Parathyroid adenoma (tissue), 2 donors: ENCODE data around the gene POU2F3.

Source experiments
- H2AFZ ChIP-seq: fragments of 300-600 bp; sonication (generic); one replicate; pipeline ENCODE4 v1.7.0; 2017; ENCODE audit warnings: antibody characterized with exemption, mild to moderate bottlenecking
- H3K27ac ChIP-seq: fragments of 300-600 bp; sonication (generic); one replicate; pipeline ENCODE4 v1.7.0; 2017
- H3K27me3 ChIP-seq: fragments of 300-600 bp; sonication (generic); one replicate; pipeline ENCODE4 v1.7.0; 2017; ENCODE audit warnings: low read length; ENCODE audit not compliant: control insufficient read depth, insufficient read depth
- H3K36me3 ChIP-seq: fragments of 300-600 bp; sonication (generic); one replicate; pipeline ENCODE4 v1.7.0; 2017; ENCODE audit warnings: low read length; ENCODE audit not compliant: control insufficient read depth, insufficient read depth
- H3K4me1 ChIP-seq: fragments of 300-600 bp; sonication (generic); one replicate; pipeline ENCODE4 v1.7.0; 2017; ENCODE audit warnings: control low read depth
- H3K4me2 ChIP-seq: fragments of 300-600 bp; sonication (generic); one replicate; pipeline ENCODE4 v1.7.0; 2017; ENCODE audit warnings: low read length
- H3K4me3 ChIP-seq: fragments of 300-600 bp; sonication (generic); one replicate; pipeline ENCODE4 v1.7.0; 2017; ENCODE audit warnings: low read depth, low read length
- H3K79me2 ChIP-seq: fragments of 300-600 bp; sonication (generic); one replicate; pipeline ENCODE4 v1.7.0; 2017; ENCODE audit warnings: control low read depth
- H3K9ac ChIP-seq: fragments of 300-600 bp; sonication (generic); one replicate; pipeline ENCODE4 v1.7.0; 2017; ENCODE audit warnings: mild to moderate bottlenecking
- H3K9me3 ChIP-seq: fragments of 300-600 bp; sonication (generic); one replicate; pipeline ENCODE4 v1.7.0; 2017; ENCODE audit warnings: low read length; ENCODE audit not compliant: control insufficient read depth
- TF ChIP-seq, protein P1 (sequence below): fragments of 300-600 bp; sonication (generic); IDR thresholded peaks from one replicate; pipeline ENCODE4 v1.7.0; 2017; ENCODE audit warnings: antibody characterized with exemption, mild to moderate bottlenecking
- donor health status: primary hyperparathyroidism.

The POU2F3 gene

DNA sequence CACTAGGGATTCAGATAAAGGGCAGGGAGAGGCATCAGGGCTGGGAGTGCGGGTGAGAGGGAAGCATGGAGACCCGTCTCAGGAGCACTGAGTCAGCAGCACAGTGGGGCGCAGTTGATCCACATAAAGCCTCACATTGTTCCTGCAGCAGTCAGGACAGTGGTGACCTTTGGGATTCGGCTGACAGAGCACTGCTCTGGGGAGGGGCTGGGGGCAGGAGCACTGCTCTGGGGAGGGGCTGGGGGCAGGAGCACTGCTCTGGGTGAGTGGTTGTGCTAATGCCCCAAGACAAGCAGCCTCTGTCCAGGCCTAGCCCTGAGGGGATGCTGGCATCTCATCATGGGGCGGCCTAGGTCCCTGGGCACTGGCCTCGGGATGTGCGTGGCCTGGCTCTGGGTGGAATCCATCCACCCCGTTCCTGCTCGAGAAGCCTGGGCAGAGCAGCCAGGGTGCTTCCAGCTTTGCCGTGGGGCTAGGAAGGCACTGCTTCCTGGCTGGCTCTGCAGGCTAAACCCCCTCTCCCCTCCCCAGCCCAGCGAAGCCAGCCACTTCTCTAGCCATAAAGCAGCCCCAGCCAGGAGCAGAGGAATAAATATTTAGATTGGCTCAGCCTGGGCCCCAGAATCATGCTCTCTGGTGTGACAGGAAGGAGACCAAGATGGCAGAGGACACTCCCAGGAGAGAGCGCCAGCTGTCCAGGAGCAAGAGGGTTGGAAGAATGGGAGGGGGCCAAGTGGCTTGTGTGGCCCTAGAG, 21.8 kb upstream of the POU2F3 start:
- no peaks in the 10 kb centered on the region for H3K36me3 ChIP-seq
- H3K9me3 ChIP-seq: no peaks in the 10 kb centered on the region
- peaks cover 2% of the 10 kb centered on the region for H3K4me1 ChIP-seq
- no peak overlapping the region for H2AFZ ChIP-seq
- no peaks in the 10 kb centered on the region for H3K27me3 ChIP-seq
- no peak overlapping the region for H3K27ac ChIP-seq
- H3K9ac ChIP-seq: no peak overlapping the region
- H3K4me2 ChIP-seq: no peak overlapping the region
- TF ChIP-seq, protein P1, sequence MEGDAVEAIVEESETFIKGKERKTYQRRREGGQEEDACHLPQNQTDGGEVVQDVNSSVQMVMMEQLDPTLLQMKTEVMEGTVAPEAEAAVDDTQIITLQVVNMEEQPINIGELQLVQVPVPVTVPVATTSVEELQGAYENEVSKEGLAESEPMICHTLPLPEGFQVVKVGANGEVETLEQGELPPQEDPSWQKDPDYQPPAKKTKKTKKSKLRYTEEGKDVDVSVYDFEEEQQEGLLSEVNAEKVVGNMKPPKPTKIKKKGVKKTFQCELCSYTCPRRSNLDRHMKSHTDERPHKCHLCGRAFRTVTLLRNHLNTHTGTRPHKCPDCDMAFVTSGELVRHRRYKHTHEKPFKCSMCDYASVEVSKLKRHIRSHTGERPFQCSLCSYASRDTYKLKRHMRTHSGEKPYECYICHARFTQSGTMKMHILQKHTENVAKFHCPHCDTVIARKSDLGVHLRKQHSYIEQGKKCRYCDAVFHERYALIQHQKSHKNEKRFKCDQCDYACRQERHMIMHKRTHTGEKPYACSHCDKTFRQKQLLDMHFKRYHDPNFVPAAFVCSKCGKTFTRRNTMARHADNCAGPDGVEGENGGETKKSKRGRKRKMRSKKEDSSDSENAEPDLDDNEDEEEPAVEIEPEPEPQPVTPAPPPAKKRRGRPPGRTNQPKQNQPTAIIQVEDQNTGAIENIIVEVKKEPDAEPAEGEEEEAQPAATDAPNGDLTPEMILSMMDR: no peak
- H3K4me3 ChIP-seq: no peak overlapping the region
- H3K79me2 ChIP-seq: no peaks in the 10 kb centered on the region

DNA sequence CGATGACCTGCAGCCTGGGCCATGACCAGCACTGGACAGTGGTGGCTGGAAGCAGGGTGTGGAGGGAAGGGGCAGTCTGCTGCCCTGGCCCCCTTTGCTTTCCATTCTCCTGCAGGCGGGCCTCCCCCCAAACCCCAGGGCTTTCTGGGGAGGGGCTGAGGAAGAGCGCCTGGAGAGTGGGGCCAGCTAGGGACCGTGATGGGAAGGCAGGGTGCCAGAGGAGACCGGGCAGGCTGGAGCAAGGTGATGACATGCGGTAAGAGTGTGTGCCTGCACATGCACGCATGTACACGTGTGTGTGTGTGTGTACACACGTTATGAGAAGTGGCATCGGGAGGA, 21.3 kb upstream of the POU2F3 start:
- Histone ChIP-seq H3K27ac (no peak overlapping the region), H3K9ac (no peak overlapping the region), H3K4me1 (peaks cover 5% of the 10 kb centered on the region), H3K79me2 (no peaks in the 10 kb centered on the region), H3K4me2 (no peak overlapping the region), H3K9me3 (no peaks in the 10 kb centered on the region), H3K4me3 (no peak overlapping the region), H3K36me3 (no peaks in the 10 kb centered on the region), H3K27me3 (no peaks in the 10 kb centered on the region), H2AFZ (no peak overlapping the region)
- TF ChIP-seq, protein P1: no peak

DNA sequence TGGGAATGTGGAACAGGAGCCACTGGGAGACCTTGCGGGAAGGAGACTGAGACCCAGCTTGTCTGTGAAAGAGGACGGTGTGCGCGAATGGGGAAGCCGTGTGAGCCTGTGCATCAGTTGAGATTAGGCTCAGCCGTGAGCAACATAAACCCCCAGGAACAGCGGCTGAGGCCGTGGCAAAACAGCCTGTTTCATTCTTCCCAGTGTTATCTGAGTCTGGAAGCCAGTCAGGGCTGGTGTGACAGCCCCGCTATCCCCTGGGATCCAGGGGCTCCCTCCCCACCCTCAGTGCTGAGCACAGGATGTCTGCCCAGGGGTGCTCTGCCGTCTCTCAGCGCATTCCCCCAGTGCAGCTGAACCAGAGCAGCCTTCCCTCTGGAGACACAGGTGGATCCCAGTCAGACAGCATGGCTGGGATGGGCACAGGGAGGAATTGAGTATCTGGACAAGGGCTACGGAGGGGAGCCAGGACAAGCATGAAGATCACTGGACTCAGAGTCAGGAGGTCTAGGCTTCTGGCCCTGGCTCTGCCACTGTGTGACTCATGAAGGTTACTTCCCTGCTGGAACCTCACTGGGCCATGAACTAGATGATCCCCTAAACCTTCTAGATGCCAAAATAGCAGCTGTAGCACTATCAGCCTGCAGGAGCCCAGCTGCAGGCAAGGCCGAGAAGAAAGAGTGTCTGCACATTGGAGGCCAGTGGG, 20.6 kb upstream of the POU2F3 start:
- Histone ChIP-seq H3K9me3 (no peaks in the 10 kb centered on the region), H3K4me2 (no peak overlapping the region), H3K4me3 (no peak overlapping the region), H3K36me3 (no peaks in the 10 kb centered on the region), H3K79me2 (no peaks in the 10 kb centered on the region), H3K27ac (no peak overlapping the region), H3K4me1 (peaks cover 6% of the 10 kb centered on the region), H2AFZ (no peak overlapping the region), H3K27me3 (no peaks in the 10 kb centered on the region), H3K9ac (no peak overlapping the region)
- TF ChIP-seq, protein P1: no peak

DNA sequence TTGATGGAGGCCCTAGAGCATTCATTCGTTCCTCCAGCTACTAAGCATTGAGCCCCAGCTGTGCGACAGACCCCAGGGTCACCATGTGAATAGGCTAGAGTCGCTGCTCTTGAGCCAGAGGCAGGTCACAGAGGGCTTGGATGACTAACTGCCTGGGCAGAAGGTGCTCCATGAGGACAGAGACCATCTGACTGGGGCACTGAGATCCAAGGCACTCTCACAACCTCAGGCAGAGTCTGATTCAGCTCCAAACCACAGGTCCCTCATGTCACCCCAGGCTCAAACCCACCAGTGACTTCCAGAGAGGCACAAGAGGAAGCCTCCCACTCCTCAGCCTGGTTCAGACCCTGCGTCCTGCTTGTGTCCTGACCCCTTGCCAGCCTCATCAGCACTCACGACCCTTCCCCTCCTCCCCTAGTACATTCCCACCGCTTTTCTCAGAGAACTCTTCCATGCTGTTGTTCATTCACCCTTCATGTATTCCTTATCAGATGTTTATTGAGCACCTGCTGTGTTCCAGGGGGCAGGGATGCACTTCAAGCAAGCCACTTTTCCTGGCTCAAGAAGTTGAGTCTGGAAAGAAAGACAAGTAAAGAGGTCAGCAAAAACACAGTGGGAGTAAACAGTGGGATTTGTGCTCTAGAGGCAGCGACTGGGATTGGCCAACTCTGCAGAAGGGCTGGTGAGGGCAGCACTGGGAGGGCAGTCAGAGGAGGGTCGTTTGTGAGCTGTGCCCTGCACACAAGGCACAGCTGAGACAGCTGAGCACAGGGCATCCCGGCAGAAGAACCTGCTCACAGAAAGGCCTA, 19.8 kb upstream of the POU2F3 start:
- no peak overlapping the region for H2AFZ ChIP-seq
- no peak overlapping the region for H3K9ac ChIP-seq
- no peak overlapping the region for H3K4me2 ChIP-seq
- no peaks in the 10 kb centered on the region for H3K9me3 ChIP-seq
- no peaks in the 10 kb centered on the region for H3K36me3 ChIP-seq
- TF ChIP-seq, protein P1: no peak
- no peak overlapping the region for H3K4me3 ChIP-seq
- no peaks in the 10 kb centered on the region for H3K79me2 ChIP-seq
- H3K4me1 ChIP-seq: peaks cover 6% of the 10 kb centered on the region
- H3K27ac ChIP-seq: no peak overlapping the region
- no peaks in the 10 kb centered on the region for H3K27me3 ChIP-seq
